HG03565 (cell line): Measurements from ENCODE around the gene TBX21.
"Not testable (repeated sequence)": the region's sequence is repeated elsewhere in the genome, so short reads cannot be mapped to it uniquely, and the experiment has no call there.

Source experiments
- ATAC-seq: cut with Tn5 transposase; IDR thresholded peaks from one replicate; pipeline ENCODE4 v1.9.1; 2021; ENCODE audit warnings: mild to moderate bottlenecking, moderate library complexity; ENCODE audit not compliant: unreplicated experiment

TBX21 gene

DNA sequence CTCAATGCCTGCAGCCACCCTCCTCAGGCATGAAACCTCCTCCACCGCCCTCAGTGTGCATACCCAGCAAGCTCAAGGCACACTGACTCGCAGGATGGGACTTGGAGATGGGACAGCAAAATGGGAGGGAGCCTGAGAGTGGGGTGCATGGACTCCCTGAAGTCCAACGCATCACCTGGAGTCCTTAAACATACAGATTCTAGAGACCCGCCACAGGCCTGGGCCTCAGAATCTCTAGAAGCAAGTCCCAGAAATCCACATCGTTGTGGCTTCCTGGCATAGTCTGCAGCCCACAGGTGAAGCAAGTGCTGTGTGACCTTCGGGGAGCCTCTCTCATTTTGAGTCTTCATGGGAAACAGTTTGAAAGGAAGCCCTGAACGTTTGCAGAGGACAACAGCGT, 3.6 kb upstream of the TBX21 start:
- ATAC-seq: no peak

- no peak for ATAC-seq
These were observed 2.4 kb upstream of the TBX21 start for GRCh38 chr17:47730681-47731080.

GRCh38 chr17:47731396-47731795, 1.6 kb upstream of the TBX21 start:
- no peak for ATAC-seq

DNA sequence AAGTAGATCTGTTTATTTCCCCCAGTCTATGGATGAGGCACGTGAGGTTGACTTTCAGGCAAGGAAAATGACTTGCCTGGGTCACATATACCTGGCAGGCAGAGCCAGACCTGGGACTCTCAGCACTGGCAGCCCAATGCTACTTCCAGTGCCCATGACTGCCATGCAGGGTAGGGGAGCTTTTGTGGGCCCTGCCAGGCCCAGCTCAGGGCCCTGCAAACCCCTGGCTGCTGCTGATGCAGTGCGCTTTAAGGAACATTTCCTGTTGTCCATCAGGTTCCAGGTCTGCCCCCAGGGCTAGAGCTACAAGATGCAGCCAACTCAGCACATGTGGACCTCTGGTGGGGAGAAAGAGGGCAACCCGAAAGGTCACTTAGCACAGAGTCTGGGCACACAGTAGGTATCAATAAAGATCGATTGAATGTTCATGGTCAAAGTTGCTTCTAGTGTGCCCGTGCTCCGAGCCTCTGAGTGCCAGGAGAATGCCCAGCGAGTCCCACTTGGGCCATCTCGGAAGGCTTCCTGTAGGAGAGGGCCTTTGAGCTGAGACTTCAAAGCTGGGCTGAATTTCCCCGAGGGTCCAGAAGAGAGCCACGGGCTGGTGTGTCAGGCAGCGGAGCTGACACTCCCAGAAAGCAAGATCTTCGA, 513 bp upstream of the TBX21 start:
- ATAC-seq: no peak

- peak; percentile 13 for ATAC-seq
These were observed 806 bp downstream of the TBX21 start for GRCh38 chr17:47733674-47734410.

DNA sequence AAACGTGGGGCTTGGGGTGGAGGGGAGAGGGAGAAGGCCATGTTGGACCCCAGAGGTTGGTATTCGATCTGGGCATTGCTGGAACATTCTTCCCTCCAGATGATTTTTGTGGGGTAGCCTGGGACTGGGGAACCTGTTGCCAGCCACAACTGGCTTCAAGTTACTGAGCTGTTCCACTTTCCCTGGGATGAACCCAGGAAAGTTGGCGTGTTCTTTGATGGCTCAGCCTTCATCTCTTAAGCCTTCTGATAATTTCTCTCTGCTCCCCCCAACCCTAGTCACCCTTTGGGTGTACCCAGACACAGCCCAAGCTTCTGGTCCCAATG, 2.1 kb downstream of the TBX21 start:
- ATAC-seq: no peak

DNA sequence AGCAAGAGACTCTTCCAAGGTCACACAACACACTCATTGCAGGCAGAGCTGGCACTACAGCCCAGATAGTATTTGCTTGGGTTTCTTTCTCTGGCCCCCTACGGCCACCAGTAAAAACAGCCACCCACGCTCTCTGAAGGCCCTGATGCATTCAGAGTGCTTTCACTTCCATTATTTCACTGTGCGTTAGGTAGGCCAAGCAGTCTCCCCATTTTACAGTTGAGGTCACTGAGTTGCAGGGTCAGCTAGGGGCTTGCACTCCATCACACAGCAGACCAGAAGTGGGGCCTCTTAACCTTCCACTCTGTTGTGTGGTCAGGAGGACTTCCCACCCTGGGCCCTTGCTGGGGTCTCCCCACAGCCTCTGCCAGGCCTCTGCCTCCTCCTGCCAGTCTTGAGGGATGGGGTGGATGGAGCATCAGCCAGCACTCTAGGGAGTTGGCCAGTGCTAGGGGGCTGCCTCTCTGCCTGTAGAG, 2.5 kb downstream of the TBX21 start:
- ATAC-seq: peak; percentile 44

DNA sequence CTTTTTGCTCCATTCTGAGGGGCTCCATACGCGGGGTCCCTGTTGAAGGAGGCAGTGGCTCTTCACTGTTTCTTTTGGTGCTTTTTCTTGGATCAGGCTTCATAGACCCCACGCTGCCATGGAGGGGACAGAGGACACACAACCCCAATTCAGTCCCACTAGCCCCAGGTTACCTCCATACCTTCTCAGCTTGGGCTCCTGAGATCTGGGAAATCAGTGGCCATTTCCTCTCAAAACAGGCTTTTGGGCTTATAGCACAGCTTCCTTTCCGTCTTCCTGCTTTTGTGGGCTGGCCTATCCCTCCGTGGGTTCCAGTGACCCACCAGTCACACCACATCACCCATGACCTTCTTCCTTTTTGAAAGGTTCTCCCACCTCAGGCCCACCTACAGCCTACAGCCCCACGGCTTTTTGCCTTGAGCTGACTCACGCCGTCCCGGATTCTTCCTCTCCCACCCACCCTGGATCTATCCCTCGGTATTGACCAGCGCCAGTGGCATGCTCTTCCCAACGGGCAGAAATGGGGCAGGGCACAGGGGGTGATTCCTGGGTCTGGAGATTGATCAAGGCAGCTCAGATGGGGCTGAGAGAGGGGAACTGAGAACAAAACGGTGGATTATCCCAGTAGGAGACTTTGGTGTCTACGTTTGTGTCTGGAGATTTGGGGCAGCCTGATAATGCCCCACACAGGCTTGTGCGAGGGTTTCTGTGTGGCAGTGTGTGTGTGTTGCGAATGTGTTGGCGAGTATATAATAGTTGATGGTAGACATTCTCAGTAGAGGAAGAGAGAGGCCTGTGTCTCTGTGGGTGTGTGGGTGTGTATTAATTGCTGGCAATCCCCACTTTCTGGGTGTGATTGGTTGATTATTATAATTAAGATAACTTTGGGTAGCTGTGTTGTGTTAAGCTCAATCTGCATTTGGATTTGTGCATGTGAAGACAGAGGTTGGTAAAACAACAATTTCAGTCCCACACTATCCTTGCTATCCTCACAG, 3.8 kb downstream of the TBX21 start:
- no peak for ATAC-seq

DNA sequence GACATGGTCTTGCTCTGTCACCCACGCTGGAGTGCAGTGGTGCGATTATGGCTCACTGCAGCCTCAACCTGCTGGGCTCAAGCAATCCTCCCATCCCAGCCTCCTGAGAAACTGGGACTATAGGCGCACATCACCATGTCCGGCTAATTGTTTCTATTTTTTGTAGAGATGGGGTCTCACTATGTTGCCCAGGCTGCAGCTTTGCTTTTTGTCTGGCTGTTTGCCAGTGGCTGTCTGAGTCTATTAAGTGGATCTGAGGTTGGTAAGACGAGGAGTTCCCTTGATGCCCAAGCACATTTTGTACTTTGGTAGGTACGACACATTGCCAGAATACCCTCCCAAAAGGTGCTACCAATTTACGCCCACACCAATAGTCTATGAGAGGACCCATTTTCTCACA, 5.1 kb downstream of the TBX21 start:
- no peak for ATAC-seq

DNA sequence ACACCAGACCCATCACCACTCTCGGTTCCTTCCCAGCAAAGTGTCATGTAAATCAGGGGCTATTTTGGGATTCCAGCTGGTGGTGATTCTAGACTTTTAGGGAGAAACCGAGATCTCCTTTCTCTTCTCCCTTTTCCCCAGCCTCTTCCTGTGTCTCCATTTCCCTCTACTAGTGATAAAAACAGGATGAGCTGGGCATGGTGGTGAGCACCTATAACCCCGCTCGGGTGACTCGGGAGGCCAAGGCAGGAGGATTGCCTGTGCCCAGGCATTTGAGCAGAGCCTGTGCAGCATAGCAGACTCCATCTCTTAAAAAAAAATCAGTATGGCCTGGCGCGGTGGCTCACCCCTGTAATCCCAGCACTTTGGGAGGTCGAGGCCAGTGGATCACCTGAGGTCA, 6.1 kb downstream of the TBX21 start:
- ATAC-seq: no peak

DNA sequence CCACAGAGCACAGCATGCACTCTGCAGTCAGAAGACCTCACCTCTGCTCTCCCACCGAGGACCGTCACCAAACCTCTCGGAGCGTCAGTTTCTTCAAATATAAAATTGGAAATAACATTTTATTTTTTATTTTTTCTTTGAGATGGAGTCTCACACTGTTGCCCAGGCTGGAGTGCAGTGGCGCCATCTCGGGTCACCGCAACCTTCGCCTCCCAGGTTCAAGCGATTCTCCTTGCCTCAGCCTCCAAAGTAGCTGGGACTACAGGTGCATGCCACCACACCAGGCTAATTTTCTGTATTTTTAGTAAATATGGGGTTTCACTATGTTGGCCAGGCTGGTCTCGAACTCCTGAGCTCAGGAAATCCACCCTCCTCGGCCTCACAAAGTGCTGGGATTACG, 6.9 kb downstream of the TBX21 start:
- not testable (repeated sequence) for ATAC-seq

GRCh38 chr17:47741109-47741792, 8.2 kb downstream of the TBX21 start:
- no peak for ATAC-seq

DNA sequence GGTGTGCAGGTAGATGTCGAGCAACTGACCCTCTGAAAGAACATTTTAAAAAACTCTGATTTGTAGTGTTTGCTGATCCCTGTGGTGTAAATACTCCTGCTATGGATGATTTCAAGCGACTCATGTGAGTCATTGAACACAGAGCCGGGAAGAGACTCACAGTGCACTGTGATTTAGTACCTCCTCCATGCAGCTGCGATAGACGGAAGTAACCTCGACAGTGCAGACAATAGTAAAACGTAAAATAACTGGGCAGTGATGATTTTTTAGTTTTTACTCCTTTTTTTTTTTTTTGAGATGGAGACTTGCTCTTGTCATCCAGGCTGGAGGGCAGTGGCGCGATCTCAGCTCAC, 8.7 kb downstream of the TBX21 start:
- no peak for ATAC-seq

- ATAC-seq: no peak
These were observed 9.5 kb downstream of the TBX21 start for GRCh38 chr17:47742319-47743181.

DNA sequence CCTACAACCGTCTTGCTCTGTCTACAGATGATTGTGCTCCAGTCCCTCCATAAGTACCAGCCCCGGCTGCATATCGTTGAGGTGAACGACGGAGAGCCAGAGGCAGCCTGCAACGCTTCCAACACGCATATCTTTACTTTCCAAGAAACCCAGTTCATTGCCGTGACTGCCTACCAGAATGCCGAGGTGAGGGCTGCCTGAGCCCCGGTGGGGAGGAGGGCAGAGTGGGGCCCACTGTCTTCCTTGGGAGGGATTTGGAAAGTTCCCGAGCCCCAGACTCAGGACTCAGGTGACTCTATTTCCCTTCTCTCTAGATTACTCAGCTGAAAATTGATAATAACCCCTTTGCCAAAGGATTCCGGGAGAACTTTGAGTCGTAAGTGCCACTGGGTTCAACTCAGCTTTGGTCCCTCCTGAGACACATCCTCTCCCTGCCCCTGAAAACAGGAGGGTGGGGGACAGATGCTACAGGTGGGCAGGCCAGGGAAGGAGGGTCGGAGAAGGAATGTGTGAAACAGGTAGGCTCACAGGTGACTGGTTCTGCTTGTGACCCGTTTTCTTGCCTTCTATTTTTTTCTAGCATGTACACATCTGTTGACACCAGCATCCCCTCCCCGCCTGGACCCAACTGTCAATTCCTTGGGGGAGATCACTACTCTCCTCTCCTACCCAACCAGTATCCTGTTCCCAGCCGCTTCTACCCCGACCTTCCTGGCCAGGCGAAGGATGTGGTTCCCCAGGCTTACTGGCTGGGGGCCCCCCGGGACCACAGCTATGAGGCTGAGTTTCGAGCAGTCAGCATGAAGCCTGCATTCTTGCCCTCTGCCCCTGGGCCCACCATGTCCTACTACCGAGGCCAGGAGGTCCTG, 11.4 kb downstream of the TBX21 start:
- no peak for ATAC-seq

DNA sequence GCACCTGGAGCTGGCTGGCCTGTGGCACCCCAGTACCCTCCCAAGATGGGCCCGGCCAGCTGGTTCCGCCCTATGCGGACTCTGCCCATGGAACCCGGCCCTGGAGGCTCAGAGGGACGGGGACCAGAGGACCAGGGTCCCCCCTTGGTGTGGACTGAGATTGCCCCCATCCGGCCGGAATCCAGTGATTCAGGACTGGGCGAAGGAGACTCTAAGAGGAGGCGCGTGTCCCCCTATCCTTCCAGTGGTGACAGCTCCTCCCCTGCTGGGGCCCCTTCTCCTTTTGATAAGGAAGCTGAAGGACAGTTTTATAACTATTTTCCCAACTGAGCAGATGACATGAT, 12.0 kb downstream of the TBX21 start:
- no peak for ATAC-seq

DNA sequence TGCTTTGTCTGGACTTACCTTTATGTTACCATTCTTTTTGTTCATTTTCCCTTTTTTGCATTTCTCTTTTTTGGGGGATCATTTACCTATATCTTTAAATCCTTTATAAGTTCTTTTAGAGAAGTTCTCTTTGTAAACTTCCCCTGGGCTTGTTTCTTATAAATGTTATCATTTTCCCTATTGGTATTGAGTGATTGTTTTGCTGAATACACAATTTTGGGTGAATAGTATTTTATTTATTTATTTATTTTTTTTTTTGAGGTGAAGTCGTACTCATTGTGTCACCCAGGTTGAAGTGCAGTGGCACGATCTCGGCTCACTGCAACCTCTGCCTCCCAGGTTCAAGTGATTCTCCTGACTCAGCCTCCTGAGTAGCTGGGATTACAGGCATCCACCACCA, 18.4 kb downstream of the TBX21 start:
- no peak for ATAC-seq

DNA sequence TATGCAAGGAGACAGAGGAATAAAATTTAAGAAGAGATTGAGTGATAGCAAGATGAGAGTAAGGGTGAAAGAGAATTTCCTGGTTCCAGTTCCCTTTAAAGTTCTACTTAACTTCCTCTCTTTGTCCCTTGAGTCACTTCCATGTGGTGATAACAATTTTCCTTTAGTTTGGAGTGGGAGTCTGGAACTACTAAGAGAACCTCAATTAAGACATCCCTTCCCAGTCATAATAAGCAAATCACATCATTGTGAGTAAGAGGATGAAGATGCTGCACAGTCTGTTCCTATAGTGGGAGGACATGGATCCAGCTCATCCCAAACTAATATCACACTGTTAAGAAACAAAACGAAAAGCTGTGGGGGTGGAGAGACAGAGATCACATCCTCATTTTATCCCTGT, 24.4 kb downstream of the TBX21 start:
- no peak for ATAC-seq

DNA sequence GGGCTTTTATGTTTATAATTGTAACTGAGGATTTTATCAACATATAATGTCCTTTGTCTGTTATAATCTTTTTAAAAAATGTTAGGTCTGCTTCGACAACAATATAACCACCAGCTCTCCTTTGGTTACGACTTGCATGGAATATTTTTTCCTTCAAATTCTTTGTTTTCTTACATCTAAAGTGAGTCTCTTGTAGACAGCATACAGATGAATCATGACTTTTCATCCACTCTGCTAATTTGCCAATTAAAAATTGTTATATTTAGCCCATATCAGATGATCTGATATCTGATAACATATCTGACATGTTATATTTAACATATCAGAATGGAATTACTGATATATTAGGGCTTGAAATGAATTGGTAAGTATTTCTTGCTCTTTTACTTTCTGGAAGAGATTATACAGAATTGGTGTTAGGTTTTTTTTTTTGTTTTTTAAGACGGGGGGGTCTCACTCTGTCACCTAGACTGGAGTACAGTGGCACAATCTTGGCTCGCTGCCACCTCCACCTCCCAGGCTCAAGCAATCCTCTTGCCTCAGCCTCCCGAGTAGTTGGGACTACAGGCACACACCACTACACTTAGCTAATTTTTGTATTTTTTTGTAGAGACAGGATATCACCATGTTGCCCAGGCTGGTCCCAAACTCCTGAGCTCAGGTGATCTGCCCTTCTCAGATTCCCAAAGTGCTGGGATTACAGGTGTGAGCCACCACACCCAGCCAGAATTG, 27.5 kb downstream of the TBX21 start:
- no peak for ATAC-seq
